Measurements from ENCODE around the gene TSC1.
A peak's percentile ranks its signal among the peaks of the same experiment; 100 is the strongest.
"Not testable (repeated sequence)": the region's sequence is repeated elsewhere in the genome, so short reads cannot be mapped to it uniquely, and the experiment has no call there.

The TSC1 gene

GRCh38 chr9:132944294-132945185 lies at the start of gene TSC1:
Gene TSC1, minus strand, starts transcription at chr9:132944616. Its CDS starts 15,744 bp downstream, at chr9:132928872.
- H3K4me2 ChIP-seq = peak within 1 kb of the TSS; percentile 95
- H4K20me1 ChIP-seq = peaks cover 10% of the 10 kb centered on the region; the same call in 1 of the 2 replicates
- no peaks in the 10 kb centered on the region for H3K9me3 ChIP-seq
- peak within 1 kb of the TSS; percentile 96 for H3K9ac ChIP-seq
- no peaks in the 10 kb centered on the region for H3K27me3 ChIP-seq
- H3K27ac ChIP-seq = peak within 1 kb of the TSS; percentile 99
- peak within 1 kb of the TSS; percentile 99 for H3K4me3 ChIP-seq
- TF ChIP-seq Cebpa-rat (IDR thresholded peaks at IDR 0.05) = no peak
- H3K4me1 ChIP-seq = peaks cover 36% of the 10 kb centered on the region
- H3K36me3 ChIP-seq = no peaks in the 10 kb centered on the region

DNA sequence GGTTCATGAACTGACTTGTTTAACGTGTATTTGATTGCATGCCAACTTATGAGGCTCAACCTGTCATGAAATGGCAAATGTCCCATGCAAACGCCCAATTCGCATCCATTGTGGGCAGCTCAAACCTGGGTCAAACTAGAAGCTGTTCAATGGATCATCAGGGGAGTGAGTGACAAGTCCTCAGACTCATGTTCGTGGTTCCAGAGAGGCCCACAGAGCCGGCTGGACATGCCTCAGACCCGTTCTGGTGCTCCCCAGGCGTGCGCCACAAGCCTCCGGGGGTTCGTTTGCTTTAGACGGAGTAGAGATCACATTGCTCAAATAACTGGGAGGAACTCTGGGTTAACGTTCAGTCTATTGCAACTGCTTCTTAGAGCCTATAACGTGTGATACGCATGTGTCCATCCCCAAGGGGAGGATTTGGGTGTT lies 49.1 kb upstream of the TSC1 start:
- Histone ChIP-seq H3K4me2 (peak overlapping the region; percentile 89), H3K4me3 (no peak overlapping the region), H3K4me1 (peaks cover 94% of the 10 kb centered on the region), H3K27me3 (no peaks in the 10 kb centered on the region), H3K9me3 (no peaks in the 10 kb centered on the region), H4K20me1 (no peaks in the 10 kb centered on the region), H3K27ac (0 out of 2 replicates have a peak overlapping the region, but pooled peaks have one; percentile 23), H3K9ac (peak overlapping the region; percentile 32; the same call in 1 of the 2 replicates), H3K36me3 (no peaks in the 10 kb centered on the region)
- TF ChIP-seq Cebpa-rat (IDR thresholded peaks at IDR 0.05) = no peak

DNA sequence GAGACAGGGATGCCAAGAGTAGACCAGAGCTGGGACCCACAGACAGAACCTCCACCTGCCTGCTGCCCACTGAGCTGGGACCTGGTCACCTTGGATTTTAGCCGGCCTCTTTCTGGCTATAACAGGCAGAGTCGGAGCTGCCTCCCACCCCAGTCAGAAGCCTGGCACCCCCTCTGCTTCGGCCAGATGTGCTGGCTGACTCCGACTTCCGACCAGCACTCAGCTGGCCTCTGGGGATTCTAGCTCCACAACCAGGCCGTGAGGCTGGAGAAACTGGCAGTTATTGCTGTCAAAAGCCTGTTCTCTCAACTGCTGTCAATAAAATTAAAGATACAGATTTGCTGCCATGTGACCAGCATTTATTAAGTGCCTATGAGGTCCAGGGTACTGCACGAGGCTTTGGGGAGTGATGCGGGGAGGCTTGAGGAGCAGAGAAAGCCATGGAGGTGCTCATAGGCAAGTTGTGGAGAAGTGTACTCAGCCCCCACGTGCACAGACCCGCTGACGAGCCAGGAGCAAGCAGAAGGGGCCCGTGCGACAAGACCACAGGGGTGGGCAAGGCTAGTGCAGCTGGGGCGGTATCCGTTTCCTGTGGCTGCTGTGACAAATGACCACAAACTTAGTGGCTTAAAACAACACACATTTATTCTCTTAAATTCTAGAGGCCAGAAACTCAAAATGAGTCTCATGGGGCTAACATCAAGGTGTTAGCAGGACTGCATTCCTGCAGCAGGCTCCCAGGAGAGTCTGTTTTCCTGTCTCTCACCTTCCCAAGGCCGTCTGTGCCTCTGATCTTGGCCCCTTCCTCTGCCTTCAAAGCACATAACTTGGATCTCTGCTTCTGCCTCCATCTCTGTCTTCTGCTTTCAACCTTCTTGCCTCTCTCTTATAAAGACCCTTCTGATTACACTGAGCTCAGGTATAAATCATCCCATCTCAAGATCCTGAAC lies 47.2 kb upstream of the TSC1 start:
- H3K4me2 ChIP-seq = peak overlapping the region; percentile 89
- no peaks in the 10 kb centered on the region for H3K9me3 ChIP-seq
- TF ChIP-seq Cebpa-rat (IDR thresholded peaks at IDR 0.05) = no peak
- no peaks in the 10 kb centered on the region for H3K27me3 ChIP-seq
- H3K36me3 ChIP-seq = no peaks in the 10 kb centered on the region
- peak overlapping the region; percentile 49; the same call in 1 of the 2 replicates for H3K4me3 ChIP-seq
- peaks cover 100% of the 10 kb centered on the region for H3K4me1 ChIP-seq
- H3K9ac ChIP-seq = peak overlapping the region; percentile 75
- H3K27ac ChIP-seq = peak overlapping the region; percentile 87
- H4K20me1 ChIP-seq = no peaks in the 10 kb centered on the region

DNA sequence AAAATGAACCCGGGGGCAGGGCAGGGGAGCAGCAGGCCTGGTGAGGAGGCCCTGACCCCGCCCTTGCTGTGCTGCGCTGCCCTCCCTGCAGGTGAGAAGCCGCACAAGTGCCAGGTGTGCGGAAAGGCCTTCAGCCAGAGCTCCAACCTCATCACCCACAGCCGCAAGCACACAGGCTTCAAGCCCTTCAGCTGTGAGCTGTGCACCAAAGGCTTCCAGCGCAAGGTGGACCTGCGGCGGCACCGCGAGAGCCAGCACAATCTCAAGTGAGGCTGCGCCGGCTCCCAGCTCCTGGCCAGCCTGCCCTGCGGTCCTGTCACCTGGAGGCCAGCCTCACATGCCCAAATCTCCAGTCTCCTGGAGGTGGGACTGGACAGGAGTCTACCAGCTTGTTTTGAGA lies 46.4 kb upstream of the TSC1 start:
- peak overlapping the region; percentile 75 for H3K9ac ChIP-seq
- TF ChIP-seq Cebpa-rat (IDR thresholded peaks at IDR 0.05) = no peak
- H3K4me3 ChIP-seq = peak overlapping the region; percentile 49; the same call in 1 of the 2 replicates
- peaks cover 100% of the 10 kb centered on the region for H3K4me1 ChIP-seq
- peak overlapping the region; percentile 87 for H3K27ac ChIP-seq
- H4K20me1 ChIP-seq = no peaks in the 10 kb centered on the region
- H3K4me2 ChIP-seq = peak overlapping the region; percentile 89
- no peaks in the 10 kb centered on the region for H3K36me3 ChIP-seq
- no peaks in the 10 kb centered on the region for H3K27me3 ChIP-seq
- H3K9me3 ChIP-seq = no peaks in the 10 kb centered on the region

DNA sequence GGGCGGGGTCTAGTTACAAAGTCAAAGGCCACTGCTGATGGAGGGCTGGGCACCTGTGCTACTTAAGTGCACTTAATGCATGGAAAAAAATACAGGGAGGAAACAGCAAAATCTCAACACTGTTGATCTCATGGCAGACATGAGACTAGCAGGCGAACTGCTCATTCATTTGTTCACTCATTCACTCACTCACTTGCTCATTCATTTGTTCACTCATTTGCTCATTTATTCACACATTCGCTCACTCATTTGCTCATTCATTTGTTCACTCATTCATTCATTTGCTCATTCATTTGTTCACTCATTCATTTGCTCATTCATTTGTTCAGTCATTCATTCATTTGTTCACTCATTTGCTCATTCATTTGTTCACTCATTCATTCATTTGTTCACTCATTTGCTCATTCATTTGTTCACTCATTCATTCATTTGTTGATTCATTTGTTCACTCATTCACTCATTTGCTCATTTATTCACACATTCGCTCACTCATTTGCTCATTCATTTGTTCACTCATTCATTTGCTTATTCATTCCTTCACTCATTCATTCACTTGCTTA lies 45.7 kb upstream of the TSC1 start:
- H4K20me1 ChIP-seq, H3K9me3 ChIP-seq, H3K9ac ChIP-seq, H3K27me3 ChIP-seq, H3K4me3 ChIP-seq, H3K36me3 ChIP-seq: not testable (repeated sequence)
- peaks cover 100% of the 10 kb centered on the region for H3K4me1 ChIP-seq
- peak overlapping the region; percentile 87; the same call in 1 of the 2 replicates for H3K27ac ChIP-seq
- H3K4me2 ChIP-seq = peak overlapping the region; percentile 89

DNA sequence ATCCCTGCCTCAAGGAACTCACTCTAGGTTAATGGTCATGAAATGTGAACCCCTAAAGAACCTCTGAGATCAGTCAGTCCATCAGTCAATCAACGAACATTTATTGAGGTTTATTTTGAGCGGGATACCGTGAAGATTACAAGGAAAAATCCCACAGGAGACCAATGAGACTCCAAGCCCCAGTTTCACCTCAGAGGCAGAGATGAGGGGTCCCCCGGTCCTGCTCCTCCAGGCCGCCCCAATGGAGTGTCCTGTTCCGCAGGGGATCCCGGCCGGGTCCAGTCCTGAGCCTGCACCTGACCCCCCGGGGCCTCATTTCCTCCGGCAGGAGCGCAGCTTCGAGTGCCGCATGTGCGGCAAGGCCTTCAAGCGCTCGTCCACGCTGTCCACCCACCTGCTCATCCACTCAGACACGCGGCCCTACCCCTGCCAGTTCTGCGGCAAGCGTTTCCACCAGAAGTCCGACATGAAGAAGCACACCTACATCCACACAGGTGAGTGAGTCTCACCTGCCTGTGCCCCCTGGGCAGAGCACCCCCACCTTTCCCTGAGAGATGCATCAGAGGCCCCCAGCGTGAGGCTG lies 45.1 kb upstream of the TSC1 start:
- no peaks in the 10 kb centered on the region for H3K9me3 ChIP-seq
- TF ChIP-seq Cebpa-rat (IDR thresholded peaks at IDR 0.05) = no peak
- H3K27ac ChIP-seq = no peak overlapping the region
- no peak overlapping the region for H3K4me3 ChIP-seq
- peaks cover 100% of the 10 kb centered on the region for H3K4me1 ChIP-seq
- no peaks in the 10 kb centered on the region for H3K27me3 ChIP-seq
- H3K4me2 ChIP-seq = peak overlapping the region; percentile 89
- no peak overlapping the region for H3K9ac ChIP-seq
- H3K36me3 ChIP-seq = no peaks in the 10 kb centered on the region
- no peaks in the 10 kb centered on the region for H4K20me1 ChIP-seq

GRCh38 chr9:132989014-132989310 lies 44.5 kb upstream of the TSC1 start:
- Histone ChIP-seq H4K20me1 (no peaks in the 10 kb centered on the region), H3K9me3 (no peaks in the 10 kb centered on the region), H3K27me3 (no peaks in the 10 kb centered on the region), H3K4me2 (peak overlapping the region; percentile 89), H3K9ac (no peak overlapping the region), H3K36me3 (no peaks in the 10 kb centered on the region), H3K27ac (0 out of 2 replicates have a peak overlapping the region, but pooled peaks have one; percentile 38), H3K4me1 (peaks cover 100% of the 10 kb centered on the region), H3K4me3 (no peak overlapping the region)
- no peak for TF ChIP-seq Cebpa-rat (IDR thresholded peaks at IDR 0.05)

- H3K4me1 ChIP-seq = peaks cover 100% of the 10 kb centered on the region
These were observed 44.0 kb upstream of the TSC1 start for GRCh38 chr9:132988244-132989013.

More at GRCh38 chr9:132988244-132989013, 44.0 kb upstream of the TSC1 start:
- H3K27me3 ChIP-seq = no peaks in the 10 kb centered on the region
- H3K4me3 ChIP-seq = no peak overlapping the region
- H3K4me2 ChIP-seq = peak overlapping the region; percentile 93
- H3K36me3 ChIP-seq = no peaks in the 10 kb centered on the region
- 0 out of 2 replicates have a peak overlapping the region, but pooled peaks have one; percentile 38 for H3K27ac ChIP-seq
- no peaks in the 10 kb centered on the region for H3K9me3 ChIP-seq
- no peak for TF ChIP-seq Cebpa-rat (IDR thresholded peaks at IDR 0.05)
- H4K20me1 ChIP-seq = no peaks in the 10 kb centered on the region
- no peak overlapping the region for H3K9ac ChIP-seq

Data from BLaER1 (cell line).